Glomerular visceral epithelial cell (primary cell): ENCODE data around the gene STOM.
A peak's percentile ranks its signal among the peaks of the same experiment; 100 is the strongest.

Experiments
- DNase-seq: peaks from one replicate; pipeline ENCODE4 v3.0.0-alpha.2; 2016; ENCODE audit errors: extremely low spot score

Gene STOM

GRCh38 chr9:121371495-121372061 lies 1.5 kb upstream of the STOM start:
- no peak for DNase-seq

- DNase-seq, result no peak
These were observed 1.3 kb downstream of the STOM start for GRCh38 chr9:121368745-121369144.

GRCh38 chr9:121368138-121368522 lies 1.9 kb downstream of the STOM start:
- no peak for DNase-seq

- no peak for DNase-seq
These were observed 2.5 kb downstream of the STOM start for GRCh38 chr9:121367306-121368137.

- DNase-seq, result no peak
These were observed 3.3 kb downstream of the STOM start for GRCh38 chr9:121366611-121367192.

GRCh38 chr9:121365564-121365963 lies 4.5 kb downstream of the STOM start:
- no peak for DNase-seq

DNA sequence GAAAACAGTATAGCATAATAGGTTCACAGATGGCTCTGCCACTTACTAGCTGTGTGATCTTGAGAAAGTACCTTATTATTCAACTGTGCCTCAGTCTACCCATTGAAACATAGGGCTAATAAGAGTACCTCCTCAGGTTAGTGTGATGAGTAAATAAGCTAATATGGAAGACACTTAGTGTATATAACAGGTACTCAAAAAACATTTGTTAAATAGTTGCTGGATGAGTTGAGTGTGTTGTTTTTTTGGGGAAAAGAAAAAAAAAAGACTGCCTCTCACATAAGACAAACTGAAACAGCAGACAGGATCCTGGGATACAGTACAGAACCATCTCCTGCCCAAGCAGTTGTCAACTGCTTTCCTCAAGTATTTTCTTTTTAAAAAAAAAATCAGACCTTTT lies 5.2 kb downstream of the STOM start:
- no peak for DNase-seq

DNA sequence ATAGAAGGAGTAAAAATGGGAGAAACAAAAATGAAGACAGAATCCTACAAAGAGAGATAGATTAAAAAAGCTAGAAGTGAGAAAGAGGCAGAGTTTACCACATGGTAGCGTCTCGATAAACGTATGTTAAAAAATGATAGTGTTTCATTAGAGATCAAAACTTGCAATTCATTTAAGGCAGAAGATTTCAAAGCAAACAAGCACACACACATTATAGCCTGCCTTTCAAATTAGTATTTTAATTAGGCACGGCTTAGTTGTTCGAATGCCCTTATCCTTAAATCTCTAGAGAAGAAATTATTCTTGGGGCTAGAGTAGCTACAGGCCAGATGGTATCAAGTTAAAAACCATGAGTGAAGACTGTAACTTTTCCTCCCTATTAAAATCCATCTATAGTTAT lies 6.0 kb downstream of the STOM start:
- DNase-seq, result no peak

DNA sequence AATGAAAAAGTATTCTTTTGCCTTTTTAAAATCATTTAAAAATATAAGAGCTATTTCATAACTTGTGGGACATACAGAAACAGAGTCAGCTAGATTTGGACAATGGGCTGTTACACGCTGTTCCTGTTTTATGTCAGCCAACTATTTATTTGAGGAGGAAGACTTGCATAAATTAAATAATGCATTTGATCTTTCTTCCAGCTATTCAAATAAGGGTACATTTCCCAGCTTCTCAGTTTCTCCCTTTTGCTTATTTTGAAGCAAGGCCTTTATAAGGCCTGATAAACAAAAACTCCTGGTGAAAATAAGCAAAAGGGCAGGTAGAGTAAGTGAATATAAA lies 6.5 kb downstream of the STOM start:
- DNase-seq, result no peak

DNA sequence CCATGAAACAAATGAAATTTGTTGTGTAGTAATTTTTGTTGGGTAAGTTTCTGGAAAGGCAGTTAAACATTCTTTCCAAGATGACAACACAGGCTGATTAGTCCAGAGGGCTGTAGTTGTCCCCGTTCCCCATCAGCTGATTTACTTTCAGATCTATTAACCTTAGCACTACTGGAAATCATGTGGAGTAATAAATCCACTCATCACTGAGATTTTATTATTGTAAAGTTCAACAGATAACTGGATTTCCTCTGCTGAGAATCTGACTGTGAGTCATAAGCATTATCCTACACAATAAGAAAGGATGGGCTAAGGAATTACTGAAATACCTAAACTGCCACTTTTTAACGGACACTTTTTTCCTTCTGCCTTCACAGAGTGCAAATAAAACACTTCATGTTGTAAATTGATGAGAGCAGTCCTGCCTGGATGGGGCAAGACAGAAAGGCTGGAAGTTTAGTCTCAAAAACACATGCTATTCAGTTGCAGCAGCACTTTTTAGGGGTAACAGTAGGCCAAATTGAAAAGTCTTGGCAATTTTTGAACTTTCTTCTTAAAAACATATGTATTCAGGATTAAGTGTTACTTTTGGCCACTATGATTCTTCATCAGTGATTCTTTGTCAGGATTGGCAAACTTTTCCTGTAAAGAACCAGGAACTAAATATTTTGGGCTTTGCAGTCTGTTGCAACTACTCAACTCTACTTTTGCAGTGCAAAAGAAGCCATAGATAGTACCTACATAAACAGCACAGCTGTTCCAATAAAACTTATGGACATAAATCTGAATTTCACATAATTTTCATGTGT lies 7.0 kb downstream of the STOM start:
- DNase-seq, result peak; percentile 40

GRCh38 chr9:121360601-121361374 lies 9.3 kb downstream of the STOM start:
- peak; percentile 47 for DNase-seq

DNA sequence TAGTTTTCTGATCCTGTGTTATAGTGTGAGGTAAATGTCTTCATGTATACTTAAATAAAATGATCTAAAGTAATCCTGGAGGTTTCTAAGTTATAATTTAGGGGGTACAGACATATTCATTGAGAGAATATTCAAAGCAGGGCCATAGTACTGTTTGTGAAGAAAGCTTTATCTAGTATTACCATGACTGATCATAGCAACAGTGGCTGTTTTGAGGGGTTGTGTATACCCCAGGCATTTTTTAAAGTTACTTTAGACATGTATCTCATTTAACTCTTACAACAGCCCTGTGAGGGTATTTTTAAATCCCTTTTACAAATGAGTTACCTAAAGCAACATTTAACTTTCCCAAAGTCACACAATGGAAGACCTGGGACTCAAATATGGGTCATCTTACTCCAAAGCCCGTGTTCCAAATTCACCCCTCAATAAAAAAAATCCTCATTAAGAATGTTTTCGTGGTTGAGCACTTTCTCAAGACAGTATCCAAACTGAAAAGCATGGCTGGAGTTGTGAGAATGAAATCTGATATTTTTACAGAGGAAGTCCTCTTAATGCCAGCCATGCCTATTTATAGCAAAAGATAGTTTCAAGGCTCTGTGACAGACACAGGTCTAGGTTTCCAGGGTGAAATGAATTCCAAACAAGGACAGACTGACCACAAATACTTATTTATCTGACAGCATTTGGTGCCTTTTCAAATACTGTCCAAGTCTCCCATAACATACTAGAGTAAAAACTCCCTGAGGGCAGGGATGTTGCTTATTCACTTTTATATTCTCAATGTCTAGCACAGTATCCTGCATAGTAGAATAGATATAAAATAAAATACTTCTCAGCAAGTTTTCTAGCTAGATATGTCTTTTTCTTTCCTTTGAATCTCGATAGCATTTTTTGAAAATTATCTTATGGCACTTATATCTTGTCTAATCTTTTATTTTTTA lies 10.4 kb downstream of the STOM start:
- peak; percentile 23 for DNase-seq

DNA sequence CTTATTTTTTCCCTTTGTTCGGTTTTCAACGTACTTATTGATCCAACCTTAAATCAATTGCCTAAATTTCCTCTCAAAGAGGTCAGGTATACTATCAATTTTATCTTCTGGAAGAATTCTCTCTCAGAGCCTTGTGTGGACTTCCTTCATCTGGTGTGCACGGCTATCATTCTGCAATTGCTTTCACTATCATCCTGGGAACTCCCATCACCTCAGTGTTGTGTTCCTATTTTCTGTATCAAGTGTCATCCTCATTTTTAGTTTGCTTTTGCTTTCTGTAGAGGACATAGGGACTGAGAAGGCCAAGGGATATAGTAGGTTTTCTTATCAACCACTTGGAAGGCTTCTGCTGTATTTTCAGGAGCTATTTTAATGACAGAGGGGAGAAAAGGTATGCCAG lies 11.3 kb downstream of the STOM start:
- DNase-seq, result no peak

DNA sequence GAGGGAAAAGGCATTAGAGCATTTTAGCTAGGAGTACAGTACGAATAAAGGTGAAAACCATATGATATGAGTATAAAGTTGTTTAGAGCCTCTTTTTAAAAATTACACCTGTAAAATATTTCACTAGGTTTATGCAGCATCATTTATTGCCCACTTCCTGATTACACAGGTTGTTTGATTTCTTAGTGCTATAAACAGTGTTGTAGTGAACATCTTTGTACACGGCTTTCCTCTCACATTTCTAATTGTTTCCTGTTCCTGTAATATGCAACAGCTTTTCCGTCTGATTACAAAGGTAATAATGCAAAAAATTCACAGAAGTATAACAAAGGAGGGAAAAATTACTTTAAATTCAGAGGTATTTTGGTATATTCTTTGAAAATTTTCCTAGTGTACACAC lies 13.0 kb downstream of the STOM start:
- no peak for DNase-seq

- no peak for DNase-seq
These were observed 15.3 kb downstream of the STOM start for GRCh38 chr9:121354762-121355161.

- no peak for DNase-seq
These were observed 15.9 kb downstream of the STOM start for GRCh38 chr9:121354141-121354540.

DNA sequence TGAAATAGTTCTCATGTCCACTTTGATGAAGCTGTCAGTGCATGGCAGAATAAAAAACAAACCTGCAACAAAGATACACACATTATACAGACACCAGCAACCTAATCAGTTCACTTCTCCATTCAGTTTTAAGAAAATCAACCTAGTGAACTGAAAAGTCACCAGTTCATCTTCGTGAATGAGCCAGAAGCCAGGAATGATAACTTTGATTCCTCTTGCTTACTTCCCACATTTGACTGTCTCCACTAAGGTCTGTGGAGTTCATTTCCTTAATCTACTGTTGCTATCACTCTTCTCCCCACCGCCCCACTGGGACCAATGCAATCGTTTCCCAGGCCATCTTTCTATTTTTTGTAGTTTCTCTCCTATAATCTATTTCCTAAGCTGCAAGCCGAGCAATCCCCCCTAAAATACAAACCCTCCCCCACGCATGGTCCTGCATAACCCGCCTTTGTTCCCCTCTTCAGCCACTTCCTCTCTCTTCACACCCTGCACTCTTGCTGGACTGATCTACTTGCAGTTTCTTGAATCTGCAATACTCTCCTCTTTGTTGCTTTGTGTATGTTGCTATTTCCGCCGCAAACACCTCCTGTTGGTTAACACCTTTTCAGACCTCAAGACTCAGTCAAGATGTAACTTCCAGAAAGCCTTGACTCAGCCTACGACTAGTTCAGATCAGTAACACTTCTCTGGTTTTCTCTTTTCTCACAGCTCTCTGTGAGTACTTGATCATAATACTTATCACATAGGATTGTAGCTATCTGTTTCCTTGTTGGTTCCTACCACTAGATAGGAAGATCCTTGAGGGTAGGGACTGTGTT lies 16.6 kb downstream of the STOM start:
- no peak for DNase-seq

GRCh38 chr9:121350993-121351561 lies 19.0 kb downstream of the STOM start:
- peak; percentile 79 for DNase-seq

GRCh38 chr9:121350036-121350435 lies 20.0 kb downstream of the STOM start:
- no peak for DNase-seq
